Right atrium auricular region (tissue), 2 donors: Measurements from ENCODE around the gene SERAC1. TPM values are rescaled to one million over a fixed set of nuclear protein-coding genes. Genes with fewer than 3 reads are reported as not detected.

Experiments used
- DNase-seq: peaks from one replicate; pipeline ENCODE4 v3.0.0-alpha.2; 2019; ENCODE audit warnings: low spot score
- H3K27ac ChIP-seq, 2 donors: fragments of 200-600 bp; sonication (generic); 1 replicate in 1 of 2; 2 replicates in 1 of 2; pipeline ENCODE4 v1.5.1; 2016 to 2019
- H3K27me3 ChIP-seq, 2 donors: fragments of 200-600 bp; sonication (generic); one replicate each; pipeline versions ENCODE4 v1.5.1 to v1.6.0; 2017 to 2019
- H3K36me3 ChIP-seq: fragments of 200-600 bp; sonication (generic); one replicate; pipeline ENCODE4 v1.5.1; 2016
- H3K4me1 ChIP-seq, 2 donors: fragments of 200-600 bp; sonication (generic); one replicate each; pipeline versions ENCODE4 v1.5.1 to v1.6.0; 2017 to 2019
- H3K4me3 ChIP-seq, 2 donors: fragments of 200-600 bp; sonication (generic); 1 replicate in 1 of 2; 2 replicates in 1 of 2; pipeline ENCODE4 v1.5.1; 2017 to 2019; ENCODE audit warnings: mild to moderate bottlenecking in 1 of 2, moderate library complexity in 1 of 2
- H3K9me3 ChIP-seq, 2 donors: fragments of 200-600 bp; sonication (generic); one replicate each; pipeline ENCODE4 v1.5.1; 2019
- CTCF ChIP-seq, 2 donors: fragments of 200-600 bp; sonication (generic); IDR thresholded peaks; one replicate each; pipeline ENCODE4 v1.5.1; 2019; ENCODE audit warnings: antibody characterized with exemption in 2 of 2
- total RNA-seq, 2 donors: library from RNA; depleted of rRNA; stranded (reverse); fragments of >200 nt; gene quantifications; one replicate each; pipeline ENCODE4 v1.1.0, GENCODE V29; 2016

The SERAC1 gene
- total RNA-seq, 2 donors from 2014 or later = 5.0 to 5.8 TPM

- TF ChIP-seq CTCF (IDR thresholded peaks at IDR 0.05) = no peak
Observed at GRCh38 chr6:158115102-158115501, 53.0 kb downstream of the SERAC1 start.

GRCh38 chr6:158113802-158114201, 54.3 kb downstream of the SERAC1 start:
- TF ChIP-seq CTCF (IDR thresholded peaks at IDR 0.05) = no peak
- Histone ChIP-seq H3K9me3 (no peaks in the 10 kb centered on the region), H3K27ac (no peak overlapping the region), H3K27me3 (no peaks in the 10 kb centered on the region), H3K36me3 (peaks cover 11% of the 10 kb centered on the region), H3K4me3 (no peak overlapping the region), H3K4me1 (no peaks in the 10 kb centered on the region)
- DNase-seq = no peak

More at GRCh38 chr6:158115102-158115501, 53.0 kb downstream of the SERAC1 start:
- H3K4me1 ChIP-seq = no peaks in the 10 kb centered on the region
- H3K27me3 ChIP-seq = no peaks in the 10 kb centered on the region
- no peak for DNase-seq
- H3K36me3 ChIP-seq = peaks cover 11% of the 10 kb centered on the region
- no peak overlapping the region for H3K27ac ChIP-seq
- H3K9me3 ChIP-seq = no peaks in the 10 kb centered on the region
- H3K4me3 ChIP-seq = no peak overlapping the region

- DNase-seq = no peak
- Histone ChIP-seq H3K36me3 (peaks cover 11% of the 10 kb centered on the region), H3K27ac (no peak overlapping the region), H3K9me3 (no peaks in the 10 kb centered on the region), H3K4me1 (no peaks in the 10 kb centered on the region), H3K4me3 (no peak overlapping the region), H3K27me3 (no peaks in the 10 kb centered on the region)
- TF ChIP-seq CTCF (IDR thresholded peaks at IDR 0.05) = no peak
Observed at GRCh38 chr6:158111987-158112386, 56.1 kb downstream of the SERAC1 start.

- Histone ChIP-seq H3K27me3 (no peaks in the 10 kb centered on the region), H3K36me3 (peaks cover 7% of the 10 kb centered on the region), H3K4me1 (no peaks in the 10 kb centered on the region), H3K9me3 (no peaks in the 10 kb centered on the region), H3K27ac (no peak overlapping the region), H3K4me3 (no peak overlapping the region)
- no peak for TF ChIP-seq CTCF (IDR thresholded peaks at IDR 0.05)
- no peak for DNase-seq
Observed at GRCh38 chr6:158110986-158111385, 57.1 kb downstream of the SERAC1 start.

GRCh38 chr6:158109748-158110147, 58.3 kb downstream of the SERAC1 start:
- no peak for DNase-seq
- H3K4me1 ChIP-seq = no peaks in the 10 kb centered on the region
- H3K9me3 ChIP-seq = no peaks in the 10 kb centered on the region
- H3K4me3 ChIP-seq = no peak overlapping the region
- no peak overlapping the region for H3K27ac ChIP-seq
- peaks cover 6% of the 10 kb centered on the region for H3K36me3 ChIP-seq
- TF ChIP-seq CTCF (IDR thresholded peaks at IDR 0.05) = no peak
- H3K27me3 ChIP-seq = no peaks in the 10 kb centered on the region

- no peaks in the 10 kb centered on the region for H3K36me3 ChIP-seq
- no peaks in the 10 kb centered on the region for H3K27me3 ChIP-seq
- no peaks in the 10 kb centered on the region for H3K9me3 ChIP-seq
- DNase-seq = no peak
- TF ChIP-seq CTCF (IDR thresholded peaks at IDR 0.05) = no peak
- H3K4me1 ChIP-seq = no peaks in the 10 kb centered on the region
- no peak overlapping the region for H3K27ac ChIP-seq
- no peak overlapping the region for H3K4me3 ChIP-seq
Observed at GRCh38 chr6:158104696-158105095, 63.4 kb downstream of the SERAC1 start.
